Gastroesophageal sphincter (tissue), 3 donors: ENCODE data around the gene LHX2.

Source experiments
- CTCF ChIP-seq, 4 experiments: fragments of 200-600 bp in 2 of 4; fragments of 450-650 bp in 2 of 4; sonication (generic) in 1 of 4; IDR thresholded peaks; one replicate each; pipeline ENCODE4 v1.5.1; 2017 to 2019; ENCODE audit warnings: antibody characterized with exemption in 4 of 4, mild to moderate bottlenecking in 2 of 4, moderate library complexity in 2 of 4
- EP300 ChIP-seq: sonication (generic); formaldehyde crosslinking; IDR thresholded peaks from one replicate; pipeline ENCODE4 v1.6.1; 2017; ENCODE audit warnings: antibody characterized with exemption, mild to moderate bottlenecking
- POLR2A ChIP-seq, 2 donors: fragments of 450-650 bp; IDR thresholded peaks; one replicate each; pipeline ENCODE4 v1.6.1; 2017; ENCODE audit warnings: antibody characterized with exemption in 2 of 2, mild to moderate bottlenecking in 2 of 2, moderate library complexity in 1 of 2
- POLR2AphosphoS5 ChIP-seq: sonication (generic); formaldehyde crosslinking; IDR thresholded peaks from one replicate; pipeline ENCODE4 v1.6.1; 2017; ENCODE audit warnings: antibody characterized with exemption

- no peak for TF ChIP-seq POLR2AphosphoS5
- no peak for TF ChIP-seq CTCF (IDR thresholded peaks at IDR 0.05)
- no peak for TF ChIP-seq POLR2A (IDR thresholded peaks at IDR 0.05)
- no peak for TF ChIP-seq EP300
Measured at GRCh38 chr9:124019771-124020519, 8.4 kb downstream of the LHX2 start.
